HCT116 (cell line): ENCODE measurements around the gene CLDN1. TPM values are rescaled to one million over a fixed set of nuclear protein-coding genes. Genes with fewer than 3 reads are reported as not detected.

ENCODE experiments used
- ATAC-seq: fragments of 200-7000 bp; cut with Tn5 transposase; 2 replicates; pipeline ENCODE4 v1.9.1; 2020; ENCODE audit warnings: mild to moderate bottlenecking, moderate library complexity
- BruUV-seq: library from RNA; stranded (reverse); fragments of 400-500 nt; replicated peaks from 2 replicates; lab custom pipeline; 2021; lab: Mats Ljungman, UMichigan
- CTCF ChIA-PET: fragments of 300-600 bp; sonication (Branson Sonifier 250); formaldehyde crosslinking; loops from one replicate; lab custom pipeline; 2021; ENCODE audit warnings: antibody characterized with exemption; lab: Charles Lee
- POLR2A ChIA-PET: fragments of 300-600, 350-600 bp; sonication (Branson Sonifier 250); formaldehyde crosslinking; loops from one replicate; lab custom pipeline; 2021; ENCODE audit warnings: antibody characterized with exemption; lab: Charles Lee
- RAD21 ChIA-PET, 2 experiments: fragments of 300-600 bp; sonication (Branson Sonifier 250); formaldehyde crosslinking; loops; one replicate each; lab custom pipeline; 2023; ENCODE audit warnings: low total read pairs in 2 of 2; ENCODE audit not compliant: uncharacterized antibody in 2 of 2, unreplicated experiment in 2 of 2, low non-redundant PET in 1 of 2; lab: Charles Lee
- DNase-seq: peaks from one replicate; pipeline ENCODE4 v3.0.0-alpha.2; 2010; ENCODE audit warnings: low read depth, low spot score
- H2AFZ ChIP-seq: fragments of 200-600 bp; shearing (Covaris generic), sonication (generic); 2 replicates; pipeline ENCODE4 v1.6.1; 2017; ENCODE audit warnings: low read depth, mixed run types, mixed read lengths, antibody characterized with exemption, low read length; ENCODE audit not compliant: poor library complexity, severe bottlenecking
- H3K27ac ChIP-seq: 2 replicates; pipeline ENCODE4 v1.5.1; 2012; ENCODE audit warnings: low read depth, low read length
- H3K27me3 ChIP-seq: fragments of 200-600 bp; sonication (generic); 2 replicates; pipeline ENCODE4 v1.6.1; 2016; ENCODE audit warnings: mixed run types, low read length, mixed read lengths; ENCODE audit not compliant: insufficient read depth
- H3K36me3 ChIP-seq, 2 experiments: fragments of 200-500 bp in 1 of 2; fragments of 200-600 bp in 1 of 2; sonication (Bioruptor generic) in 1 of 2; sonication (generic) in 1 of 2; 2 replicates each; pipeline versions ENCODE4 v1.5.1 to v1.6.1; 2014 to 2016; ENCODE audit warnings: low read length in 2 of 2, inconsistent platforms in 1 of 2, mixed read lengths in 1 of 2, mixed run types in 1 of 2; ENCODE audit not compliant: insufficient read depth in 2 of 2, control insufficient read depth in 1 of 2
- H3K4me1 ChIP-seq, 2 experiments: fragments of 200-600 bp in 1 of 2; sonication (generic) in 1 of 2; 2 replicates each; pipeline versions ENCODE4 v1.5.1 to v1.6.1; 2012 to 2017; ENCODE audit warnings: low read length in 2 of 2, inconsistent platforms in 1 of 2, mild to moderate bottlenecking in 1 of 2, mixed read lengths in 1 of 2, mixed run types in 1 of 2, moderate library complexity in 1 of 2; ENCODE audit not compliant: insufficient read depth in 2 of 2, control insufficient read depth in 1 of 2
- H3K4me2 ChIP-seq: fragments of 200-600 bp; sonication (generic); 2 replicates; pipeline ENCODE4 v1.6.1; 2017; ENCODE audit warnings: mixed run types, low read length, mixed read lengths
- H3K4me3 ChIP-seq, 2 experiments: fragments of 200-600 bp in 1 of 2; sonication (generic) in 1 of 2; replicated peaks in 1 of 2; 2 replicates each; pipeline ENCODE4 v1.5.1; 2011 to 2016; ENCODE audit warnings: low read length in 2 of 2, control low read depth in 1 of 2, low read depth in 1 of 2, mild to moderate bottlenecking in 1 of 2, mixed read lengths in 1 of 2, mixed run types in 1 of 2
- H3K79me2 ChIP-seq: fragments of 200-600 bp; sonication (generic); 2 replicates; pipeline ENCODE4 v1.6.1; 2017; ENCODE audit warnings: mild to moderate bottlenecking, mixed run types, low read length, moderate library complexity, mixed read lengths; ENCODE audit not compliant: insufficient read depth
- H3K9ac ChIP-seq: fragments of 200-600 bp; sonication (generic); 2 replicates; pipeline ENCODE4 v1.6.1; 2016; ENCODE audit warnings: low read length, mixed read lengths
- H3K9me2 ChIP-seq: fragments of 200-600 bp; sonication (generic), shearing (Covaris generic); 2 replicates; pipeline ENCODE4 v1.6.1; 2017; ENCODE audit warnings: mixed run types, mild to moderate bottlenecking, moderate library complexity; ENCODE audit not compliant: insufficient read depth
- H3K9me3 ChIP-seq, 2 experiments: fragments of 200-500 bp in 1 of 2; fragments of 200-600 bp in 1 of 2; sonication (Bioruptor generic) in 1 of 2; sonication (generic) in 1 of 2; 2 replicates each; pipeline ENCODE4 v1.6.1; 2014 to 2017; ENCODE audit warnings: low read length in 2 of 2, mixed read lengths in 2 of 2, inconsistent platforms in 1 of 2, low read depth in 1 of 2, mild to moderate bottlenecking in 1 of 2, mixed run types in 1 of 2, moderate library complexity in 1 of 2; ENCODE audit not compliant: control insufficient read depth in 1 of 2, insufficient read depth in 1 of 2
- H4K20me1 ChIP-seq: fragments of 200-600 bp; sonication (generic), shearing (Covaris generic); 2 replicates; pipeline ENCODE4 v1.6.1; 2017; ENCODE audit warnings: mixed run types, mild to moderate bottlenecking, moderate library complexity; ENCODE audit not compliant: insufficient read depth
- CBX3 ChIP-seq: IDR thresholded peaks from 2 replicates; pipeline ENCODE4 v1.6.1; 2012; ENCODE audit warnings: low read depth
- CEBPB ChIP-seq: IDR thresholded peaks from 2 replicates; pipeline ENCODE4 v1.6.1; 2012; ENCODE audit warnings: low read depth
- EGR1 ChIP-seq: IDR thresholded peaks from 2 replicates; pipeline ENCODE4 v1.6.1; 2012; ENCODE audit warnings: low read depth
- EZH2phosphoT487 ChIP-seq: fragments of 200-600 bp; IDR thresholded peaks from 2 replicates; pipeline ENCODE4 v1.6.1; 2018; ENCODE audit warnings: antibody characterized with exemption, borderline replicate concordance
- FOSL1 ChIP-seq: IDR thresholded peaks from 2 replicates; pipeline ENCODE4 v1.6.1; 2012; ENCODE audit warnings: low read depth
- JUND ChIP-seq: IDR thresholded peaks from 2 replicates; pipeline ENCODE4 v1.6.1; 2012
- POLR2AphosphoS5 ChIP-seq: IDR thresholded peaks from 2 replicates; pipeline ENCODE4 v1.6.1; 2011; ENCODE audit warnings: mild to moderate bottlenecking, low read depth, low read length, moderate library complexity
- SP1 ChIP-seq: IDR thresholded peaks from 2 replicates; pipeline ENCODE4 v1.6.1; 2012; ENCODE audit warnings: low read depth
- TCF7L2 ChIP-seq: IDR thresholded peaks from 2 replicates; pipeline ENCODE4 v1.7.0; 2011; ENCODE audit warnings: borderline replicate concordance, inconsistent platforms; ENCODE audit not compliant: insufficient read depth, insufficient read length; ENCODE audit errors: extremely low read depth
- YY1 ChIP-seq: IDR thresholded peaks from 2 replicates; pipeline ENCODE4 v1.6.1; 2011; ENCODE audit warnings: low read length, low read depth, moderate library complexity, mild to moderate bottlenecking; ENCODE audit not compliant: insufficient replicate concordance; ENCODE audit errors: extremely low read depth
- ZFX ChIP-seq: fragments of 450-650 bp; IDR thresholded peaks from 2 replicates; pipeline ENCODE4 v1.6.1; 2017
- ZNF274 ChIP-seq: fragments of 200-500 bp; sonication (Bioruptor generic); IDR thresholded peaks from 2 replicates; pipeline ENCODE4 v1.6.1; 2014; ENCODE audit warnings: mild to moderate bottlenecking, low read depth, low read length, inconsistent platforms
- intact Hi-C: fragments of 100-400 bp; cut with micrococcal nuclease; formaldehyde crosslinking; loops from 2 replicates; pipeline ENCODE4 v1.10.0; 2022
- total RNA-seq: library from RNA; stranded (reverse); gene quantifications from one replicate; pipeline ENCODE4 v1.2.1, GENCODE V29; 2021; ENCODE audit not compliant: unreplicated experiment
- TF ChIP-seq, protein P1 (sequence below): IDR thresholded peaks from 2 replicates; pipeline ENCODE4 v1.6.1; 2011; ENCODE audit warnings: mild to moderate bottlenecking, low read length, moderate library complexity; ENCODE audit not compliant: insufficient replicate concordance; ENCODE audit errors: extremely low read depth
- TF ChIP-seq, protein P2 (sequence below): IDR thresholded peaks from 2 replicates; pipeline ENCODE4 v1.6.1; 2012; ENCODE audit warnings: low read depth
- TF ChIP-seq, protein P3 (sequence below): IDR thresholded peaks from 2 replicates; pipeline ENCODE4 v1.6.1; 2012
- TF ChIP-seq, protein P4 (sequence below): IDR thresholded peaks from 2 replicates; pipeline ENCODE4 v1.6.1; 2012

Gene CLDN1
- total RNA-seq, 1 experiment from 2014 or later, result 0.20 TPM

DNA sequence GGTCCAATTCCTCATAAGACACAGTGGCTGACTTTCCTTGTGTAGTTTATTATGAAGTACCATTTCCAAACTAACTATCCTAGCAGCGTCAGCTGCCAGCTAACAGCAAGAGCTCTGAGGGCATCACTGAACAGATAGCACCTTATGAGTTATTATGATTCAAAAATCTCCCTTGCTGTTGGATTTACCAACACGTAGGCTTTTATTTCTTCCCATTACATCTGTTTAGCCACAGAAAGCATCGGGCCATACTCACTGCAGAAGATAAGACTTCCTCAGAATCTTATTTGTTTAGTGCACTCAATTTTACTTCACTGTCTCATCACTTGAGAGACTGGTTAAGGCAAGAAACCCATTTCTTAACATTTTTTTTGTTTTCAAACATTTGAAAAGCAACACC is 16.2 kb downstream of the CLDN1 start:
- Histone ChIP-seq H2AFZ (no peak overlapping the region), H3K27me3 (no peaks in the 10 kb centered on the region), H3K36me3 (no peaks in the 10 kb centered on the region), H3K9ac (no peak overlapping the region), H3K9me2 (no peaks in the 10 kb centered on the region), H3K79me2 (no peaks in the 10 kb centered on the region), H3K4me1 (no peaks in the 10 kb centered on the region), H4K20me1 (no peaks in the 10 kb centered on the region), H3K4me2 (no peak overlapping the region), H3K4me3 (no peak overlapping the region), H3K27ac (no peak overlapping the region), H3K9me3 (no peaks in the 10 kb centered on the region)
- ChIA-PET RAD21 (no interaction called here), CTCF (no interaction called here), POLR2A (no interaction called here)
- ATAC-seq (no peak), DNase-seq (no peak)
- no peak for TF ChIP-seq TCF7L2
- TF ChIP-seq SP1, result no peak
- no peak for TF ChIP-seq EGR1
- TF ChIP-seq ZFX, result no peak
- TF ChIP-seq, protein P1, sequence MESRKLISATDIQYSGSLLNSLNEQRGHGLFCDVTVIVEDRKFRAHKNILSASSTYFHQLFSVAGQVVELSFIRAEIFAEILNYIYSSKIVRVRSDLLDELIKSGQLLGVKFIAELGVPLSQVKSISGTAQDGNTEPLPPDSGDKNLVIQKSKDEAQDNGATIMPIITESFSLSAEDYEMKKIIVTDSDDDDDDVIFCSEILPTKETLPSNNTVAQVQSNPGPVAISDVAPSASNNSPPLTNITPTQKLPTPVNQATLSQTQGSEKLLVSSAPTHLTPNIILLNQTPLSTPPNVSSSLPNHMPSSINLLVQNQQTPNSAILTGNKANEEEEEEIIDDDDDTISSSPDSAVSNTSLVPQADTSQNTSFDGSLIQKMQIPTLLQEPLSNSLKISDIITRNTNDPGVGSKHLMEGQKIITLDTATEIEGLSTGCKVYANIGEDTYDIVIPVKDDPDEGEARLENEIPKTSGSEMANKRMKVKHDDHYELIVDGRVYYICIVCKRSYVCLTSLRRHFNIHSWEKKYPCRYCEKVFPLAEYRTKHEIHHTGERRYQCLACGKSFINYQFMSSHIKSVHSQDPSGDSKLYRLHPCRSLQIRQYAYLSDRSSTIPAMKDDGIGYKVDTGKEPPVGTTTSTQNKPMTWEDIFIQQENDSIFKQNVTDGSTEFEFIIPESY, result no peak
- TF ChIP-seq ZNF274, result no peak
- no peak for TF ChIP-seq CBX3
- TF ChIP-seq, protein P2, sequence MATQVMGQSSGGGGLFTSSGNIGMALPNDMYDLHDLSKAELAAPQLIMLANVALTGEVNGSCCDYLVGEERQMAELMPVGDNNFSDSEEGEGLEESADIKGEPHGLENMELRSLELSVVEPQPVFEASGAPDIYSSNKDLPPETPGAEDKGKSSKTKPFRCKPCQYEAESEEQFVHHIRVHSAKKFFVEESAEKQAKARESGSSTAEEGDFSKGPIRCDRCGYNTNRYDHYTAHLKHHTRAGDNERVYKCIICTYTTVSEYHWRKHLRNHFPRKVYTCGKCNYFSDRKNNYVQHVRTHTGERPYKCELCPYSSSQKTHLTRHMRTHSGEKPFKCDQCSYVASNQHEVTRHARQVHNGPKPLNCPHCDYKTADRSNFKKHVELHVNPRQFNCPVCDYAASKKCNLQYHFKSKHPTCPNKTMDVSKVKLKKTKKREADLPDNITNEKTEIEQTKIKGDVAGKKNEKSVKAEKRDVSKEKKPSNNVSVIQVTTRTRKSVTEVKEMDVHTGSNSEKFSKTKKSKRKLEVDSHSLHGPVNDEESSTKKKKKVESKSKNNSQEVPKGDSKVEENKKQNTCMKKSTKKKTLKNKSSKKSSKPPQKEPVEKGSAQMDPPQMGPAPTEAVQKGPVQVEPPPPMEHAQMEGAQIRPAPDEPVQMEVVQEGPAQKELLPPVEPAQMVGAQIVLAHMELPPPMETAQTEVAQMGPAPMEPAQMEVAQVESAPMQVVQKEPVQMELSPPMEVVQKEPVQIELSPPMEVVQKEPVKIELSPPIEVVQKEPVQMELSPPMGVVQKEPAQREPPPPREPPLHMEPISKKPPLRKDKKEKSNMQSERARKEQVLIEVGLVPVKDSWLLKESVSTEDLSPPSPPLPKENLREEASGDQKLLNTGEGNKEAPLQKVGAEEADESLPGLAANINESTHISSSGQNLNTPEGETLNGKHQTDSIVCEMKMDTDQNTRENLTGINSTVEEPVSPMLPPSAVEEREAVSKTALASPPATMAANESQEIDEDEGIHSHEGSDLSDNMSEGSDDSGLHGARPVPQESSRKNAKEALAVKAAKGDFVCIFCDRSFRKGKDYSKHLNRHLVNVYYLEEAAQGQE, result no peak
- TF ChIP-seq, protein P3, sequence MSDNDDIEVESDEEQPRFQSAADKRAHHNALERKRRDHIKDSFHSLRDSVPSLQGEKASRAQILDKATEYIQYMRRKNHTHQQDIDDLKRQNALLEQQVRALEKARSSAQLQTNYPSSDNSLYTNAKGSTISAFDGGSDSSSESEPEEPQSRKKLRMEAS, result no peak
- TF ChIP-seq JUND, result no peak
- TF ChIP-seq, protein P4, sequence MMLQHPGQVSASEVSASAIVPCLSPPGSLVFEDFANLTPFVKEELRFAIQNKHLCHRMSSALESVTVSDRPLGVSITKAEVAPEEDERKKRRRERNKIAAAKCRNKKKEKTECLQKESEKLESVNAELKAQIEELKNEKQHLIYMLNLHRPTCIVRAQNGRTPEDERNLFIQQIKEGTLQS, result no peak
- no peak for TF ChIP-seq YY1
- no peak for TF ChIP-seq CEBPB
- no peak for TF ChIP-seq FOSL1
- TF ChIP-seq POLR2AphosphoS5, result no peak
- TF ChIP-seq EZH2phosphoT487, result no peak
- intact Hi-C loops, result no loop called here
- no TSS peak for BruUV-seq
